SK-N-SH (cell line): ENCODE results near the gene TMEM243. TPM values are rescaled to one million over a fixed set of nuclear protein-coding genes. Genes with fewer than 3 reads are reported as not detected.

Experiments used
- CTCF ChIA-PET: fragments of 300-600, 350-600 bp; formaldehyde crosslinking; extraction: SDS; loops from one replicate; lab custom pipeline; 2021; lab: Yijun Ruan, JAX
- POLR2A ChIA-PET: fragments of 350-600 bp; sonication (Branson Sonifier 250); formaldehyde crosslinking; extraction: SDS; loops from one replicate; lab custom pipeline; 2020; ENCODE audit warnings: antibody characterized with exemption, inconsistent platforms; lab: Yijun Ruan, JAX
- DNase-seq: peaks from one replicate; pipeline ENCODE4 v3.0.0; 2012
- H2AFZ ChIP-seq: fragments of 200-600 bp; sonication (generic); 2 replicates; pipeline ENCODE4 v1.8.1; 2016; ENCODE audit warnings: antibody characterized with exemption, mild to moderate bottlenecking, low read depth
- H3F3A ChIP-seq: fragments of 200-600 bp; sonication (generic); replicated peaks from 2 replicates; pipeline ENCODE3; 2016; ENCODE audit warnings: antibody characterized with exemption, mild to moderate bottlenecking; ENCODE audit not compliant: insufficient read depth
- H3K27ac ChIP-seq, 2 experiments: fragments of 200-500 bp in 1 of 2; fragments of 200-600 bp in 1 of 2; sonication (Bioruptor generic) in 1 of 2; sonication (generic), shearing (Covaris generic) in 1 of 2; 2 replicates each; pipeline versions ENCODE4 v1.5.1 to v1.6.1; 2014 to 2016; ENCODE audit warnings: low read depth in 2 of 2, inconsistent platforms in 1 of 2, low read length in 1 of 2, mild to moderate bottlenecking in 1 of 2, mixed read lengths in 1 of 2
- H3K27me3 ChIP-seq: fragments of 200-600 bp; sonication (generic), shearing (Covaris generic); 2 replicates; pipeline ENCODE4 v1.6.1; 2016; ENCODE audit warnings: mixed run types; ENCODE audit not compliant: insufficient read depth
- H3K36me3 ChIP-seq, 2 experiments: fragments of 200-500 bp in 1 of 2; fragments of 200-600 bp in 1 of 2; sonication (Bioruptor generic) in 1 of 2; sonication (generic) in 1 of 2; replicated peaks in 1 of 2; 2 replicates each; pipeline versions ENCODE3 to v1.5.1; 2014 to 2016; ENCODE audit warnings: low read length in 1 of 2, mild to moderate bottlenecking in 1 of 2; ENCODE audit not compliant: insufficient read depth in 2 of 2, control insufficient read depth in 1 of 2
- H3K4me1 ChIP-seq, 2 experiments: fragments of 200-500 bp in 1 of 2; fragments of 200-600 bp in 1 of 2; sonication (Bioruptor generic) in 1 of 2; sonication (generic), shearing (Covaris generic) in 1 of 2; 2 replicates each; pipeline versions ENCODE4 v1.5.1 to v1.6.1; 2014 to 2016; ENCODE audit warnings: low read depth in 1 of 2, low read length in 1 of 2, mixed run types in 1 of 2; ENCODE audit not compliant: insufficient read depth in 2 of 2, control insufficient read depth in 1 of 2
- H3K4me2 ChIP-seq: fragments of 200-600 bp; sonication (generic), shearing (Covaris generic); 2 replicates; pipeline ENCODE4 v1.6.1; 2017; ENCODE audit warnings: mixed run types
- H3K4me3 ChIP-seq, 2 experiments: fragments of 200-500 bp in 1 of 2; fragments of 200-600 bp in 1 of 2; sonication (Bioruptor generic) in 1 of 2; sonication (generic), shearing (Covaris generic) in 1 of 2; 2 replicates each; pipeline versions ENCODE4 v1.5.1 to v1.8.1; 2014 to 2016; ENCODE audit warnings: low read depth in 2 of 2, inconsistent platforms in 1 of 2, low read length in 1 of 2, mild to moderate bottlenecking in 1 of 2, mixed read lengths in 1 of 2, moderate library complexity in 1 of 2
- H3K79me2 ChIP-seq: fragments of 200-600 bp; sonication (generic); 2 replicates; pipeline ENCODE4 v1.8.1; 2017; ENCODE audit warnings: mild to moderate bottlenecking; ENCODE audit not compliant: insufficient read depth
- H3K9ac ChIP-seq: fragments of 200-600 bp; sonication (generic); 2 replicates; pipeline ENCODE4 v1.6.1; 2017; ENCODE audit warnings: mixed run types
- H3K9me2 ChIP-seq: fragments of 200-600 bp; sonication (generic); 2 replicates; pipeline ENCODE4 v1.6.1; 2017; ENCODE audit warnings: mixed run types
- H3K9me3 ChIP-seq: fragments of 200-600 bp; sonication (generic); 2 replicates; pipeline ENCODE4 v1.6.1; 2017; ENCODE audit warnings: mixed run types, mild to moderate bottlenecking, moderate library complexity
- H4K20me1 ChIP-seq: fragments of 200-600 bp; sonication (generic); 2 replicates; pipeline ENCODE4 v1.6.1; 2017; ENCODE audit warnings: mild to moderate bottlenecking, mixed run types; ENCODE audit not compliant: insufficient read depth
- CHD2 ChIP-seq: fragments of 150-350 bp; IDR thresholded peaks from 2 replicates; pipeline ENCODE4 v1.6.1; 2018; ENCODE audit warnings: low read length; ENCODE audit not compliant: partially characterized antibody
- CTCF ChIP-seq: fragments of 200-600 bp; sonication (generic); IDR thresholded peaks from 2 replicates; pipeline ENCODE4 v1.6.1; 2017; ENCODE audit warnings: antibody characterized with exemption, mild to moderate bottlenecking, moderate library complexity
- ELF1 ChIP-seq: IDR thresholded peaks from 2 replicates; pipeline ENCODE4 v1.4.0; 2012
- EP300 ChIP-seq, 2 experiments: IDR thresholded peaks; 2 replicates each; pipeline versions ENCODE4 v1.4.0 to v1.6.1; 2012; ENCODE audit warnings: borderline replicate concordance in 1 of 2, low read depth in 1 of 2, low read length in 1 of 2
- FOSL2 ChIP-seq: IDR thresholded peaks from 2 replicates; pipeline ENCODE4 v1.4.0; 2012; ENCODE audit warnings: low read depth, mild to moderate bottlenecking, moderate library complexity, borderline replicate concordance
- GABPA ChIP-seq: IDR thresholded peaks from 2 replicates; pipeline ENCODE4 v1.4.0; 2012; ENCODE audit warnings: low read depth, mild to moderate bottlenecking
- JUND ChIP-seq: IDR thresholded peaks from 2 replicates; pipeline ENCODE4 v1.4.0; 2012
- MAX ChIP-seq: IDR thresholded peaks from 2 replicates; pipeline ENCODE4 v1.4.0; 2012; ENCODE audit warnings: low read depth
- MXI1 ChIP-seq: IDR thresholded peaks from 2 replicates; pipeline ENCODE4 v1.6.1; 2012; ENCODE audit warnings: mild to moderate bottlenecking, low read depth, low read length, improper control_type of control experiment
- NRF1 ChIP-seq: IDR thresholded peaks from 2 replicates; pipeline ENCODE4 v1.6.1; 2012; ENCODE audit warnings: low read depth, mild to moderate bottlenecking, low read length
- POLR2AphosphoS5 ChIP-seq: IDR thresholded peaks from 2 replicates; pipeline ENCODE4 v1.6.1; 2012; ENCODE audit warnings: low read depth, low read length
- RAD21 ChIP-seq: IDR thresholded peaks from 2 replicates; pipeline ENCODE4 v1.6.1; 2012; ENCODE audit warnings: mild to moderate bottlenecking, low read length
- REST ChIP-seq: IDR thresholded peaks from 2 replicates; pipeline ENCODE4 v1.6.1; 2012; ENCODE audit warnings: mild to moderate bottlenecking, low read depth, low read length, moderate library complexity
- SIN3A ChIP-seq: IDR thresholded peaks from 2 replicates; pipeline ENCODE4 v1.6.1; 2012; ENCODE audit warnings: low read depth, mild to moderate bottlenecking, low read length, moderate library complexity, borderline replicate concordance
- TAF1 ChIP-seq: IDR thresholded peaks from 2 replicates; pipeline ENCODE4 v1.6.1; 2012; ENCODE audit warnings: low read depth, mild to moderate bottlenecking, low read length, moderate library complexity, borderline replicate concordance
- TEAD4 ChIP-seq: IDR thresholded peaks from 2 replicates; pipeline ENCODE4 v1.4.0; 2012; ENCODE audit warnings: mild to moderate bottlenecking, borderline replicate concordance; ENCODE audit not compliant: insufficient read depth
- USF2 ChIP-seq: fragments of 150-350 bp; IDR thresholded peaks from 2 replicates; pipeline ENCODE4 v1.6.1; 2017; ENCODE audit warnings: antibody characterized with exemption, low read length, low read depth, borderline replicate concordance
- WGBS: methylation state at CpG from one replicate; pipeline ENCODE4 v1.1.6; 2017; ENCODE audit warnings: low lambda C conversion rate; 5-methylcytosine and 5-hydroxymethylcytosine counted together
- polyA plus RNA-seq, 3 experiments: library from polyadenylated mRNA; depleted of rRNA; stranded (reverse); fragments of >200 nt; gene quantifications; 2 replicates each; pipeline ENCODE4 v1.2.3, GENCODE V29; 2012

The TMEM243 gene
- 31.1 and 36.5 TPM in 2 replicates for polyA plus RNA-seq (2012; rRNA removed)
- 42.5 and 50.4 TPM in 2 replicates for polyA plus RNA-seq (2012; cell fraction: cytosol; rRNA removed)
- polyA plus RNA-seq (2012; cell fraction: nucleus; rRNA removed): 36.0 and 51.1 TPM in 2 replicates

- TF ChIP-seq GABPA (peak; percentile 39; the same call in 1 of the 2 replicates), POLR2AphosphoS5 (peak; percentile 12; the same call in 1 of the 2 replicates), MAX (peak; percentile 83), USF2 (no peak), ELF1 (peak; percentile 72; the same call in 1 of the 2 replicates), CTCF (peak; percentile 40), EP300 (IDR thresholded peaks at IDR 0.05; ENCODE audit: borderline replicate concordance in 1 of 2, low read depth in 1 of 2, low read length in 1 of 2) (0 out of 4 replicates have a peak, but pooled peaks of 1 of the 2 experiments have one; percentile 6), MXI1 (peak; percentile 87), RAD21 (no peak), FOSL2 (no peak), TAF1 (peak; percentile 21; the same call in 1 of the 2 replicates), TEAD4 (no peak), SIN3A (0 out of 2 replicates have a peak, but pooled peaks have one; percentile 37), CHD2 (no peak), JUND (no peak), REST (no peak), NRF1 (peak; percentile 40)
- H3K27ac ChIP-seq: peak within 1 kb of the TSS; percentile 61 to 74
- no peaks in the 10 kb centered on the region for H3K9me2 ChIP-seq
- POLR2A ChIA-PET: interaction anchor here (0.6 to 2.4 kb wide), 5 partner anchors 11 to 68 kb away, joined by 3 to 22 read pairs (median 5); partner anchors contain the start of gene DMTF1
- H3K27me3 ChIP-seq: no peaks in the 10 kb centered on the region
- H3K36me3 ChIP-seq: peaks cover 0 to 15% of the 10 kb centered on the region in 2 experiments
- CTCF ChIA-PET: interaction anchor here (0.6 to 2.8 kb wide), 13 partner anchors 9 to 292 kb away, joined by 3 to 13 read pairs (median 4); partner anchors contain the start of gene ELAPOR2
- peaks cover 5% of the 10 kb centered on the region for H3F3A ChIP-seq
- 3% methylated on average over 27 of the region's 41 CpGs for WGBS
- H2AFZ ChIP-seq: peak within 1 kb of the TSS; percentile 94
- no peaks in the 10 kb centered on the region for H3K9me3 ChIP-seq
- H3K4me3 ChIP-seq: peak within 1 kb of the TSS; percentile 95 to 99
- H3K9ac ChIP-seq: peak within 1 kb of the TSS; percentile 87
- peaks cover 0 to 24% of the 10 kb centered on the region in 2 experiments; a peak in 2 of 4 replicates for H3K4me1 ChIP-seq
- H3K4me2 ChIP-seq: peak within 1 kb of the TSS; percentile 94
- peak; percentile 88 for DNase-seq
- no peaks in the 10 kb centered on the region for H4K20me1 ChIP-seq
- peaks cover 18% of the 10 kb centered on the region for H3K79me2 ChIP-seq
Observed at GRCh38 chr7:87219545-87220025, at the start of gene TMEM243. Gene TMEM243, minus strand, starts transcription at chr7:87219732. Its CDS starts 229 bp downstream, at chr7:87219503.
